Measurements from ENCODE around the gene TTC24.
A peak's percentile ranks its signal among the peaks of the same experiment; 100 is the strongest.

Gene TTC24

DNA sequence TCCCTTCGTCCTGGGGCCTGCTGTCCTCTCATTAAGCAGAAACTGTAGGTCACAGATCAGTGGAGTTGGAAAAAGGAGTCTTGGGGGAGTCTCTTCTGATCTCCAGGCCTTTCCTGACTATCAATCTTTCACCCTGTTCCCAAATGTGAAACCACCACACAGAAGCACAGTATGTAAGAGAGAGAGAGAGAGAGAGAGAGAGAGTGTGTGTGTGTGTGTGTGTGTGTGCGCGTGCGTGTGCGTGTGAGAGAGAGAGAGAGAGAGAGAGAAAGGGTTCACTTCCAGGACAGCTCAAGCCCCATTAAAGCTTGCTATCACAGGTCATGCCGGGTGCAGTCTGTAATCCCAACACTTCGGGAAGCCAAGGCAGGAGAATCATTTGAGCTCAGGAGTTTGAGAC is 1.5 kb upstream of the TTC24 start:
- TF ChIP-seq, protein P1, sequence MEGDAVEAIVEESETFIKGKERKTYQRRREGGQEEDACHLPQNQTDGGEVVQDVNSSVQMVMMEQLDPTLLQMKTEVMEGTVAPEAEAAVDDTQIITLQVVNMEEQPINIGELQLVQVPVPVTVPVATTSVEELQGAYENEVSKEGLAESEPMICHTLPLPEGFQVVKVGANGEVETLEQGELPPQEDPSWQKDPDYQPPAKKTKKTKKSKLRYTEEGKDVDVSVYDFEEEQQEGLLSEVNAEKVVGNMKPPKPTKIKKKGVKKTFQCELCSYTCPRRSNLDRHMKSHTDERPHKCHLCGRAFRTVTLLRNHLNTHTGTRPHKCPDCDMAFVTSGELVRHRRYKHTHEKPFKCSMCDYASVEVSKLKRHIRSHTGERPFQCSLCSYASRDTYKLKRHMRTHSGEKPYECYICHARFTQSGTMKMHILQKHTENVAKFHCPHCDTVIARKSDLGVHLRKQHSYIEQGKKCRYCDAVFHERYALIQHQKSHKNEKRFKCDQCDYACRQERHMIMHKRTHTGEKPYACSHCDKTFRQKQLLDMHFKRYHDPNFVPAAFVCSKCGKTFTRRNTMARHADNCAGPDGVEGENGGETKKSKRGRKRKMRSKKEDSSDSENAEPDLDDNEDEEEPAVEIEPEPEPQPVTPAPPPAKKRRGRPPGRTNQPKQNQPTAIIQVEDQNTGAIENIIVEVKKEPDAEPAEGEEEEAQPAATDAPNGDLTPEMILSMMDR (IDR thresholded peaks at IDR 0.05; ENCODE audit: low read depth, low read length): no peak
- H3K4me3 ChIP-seq (ENCODE audit: low read depth, low read length): no peak overlapping the region

DNA sequence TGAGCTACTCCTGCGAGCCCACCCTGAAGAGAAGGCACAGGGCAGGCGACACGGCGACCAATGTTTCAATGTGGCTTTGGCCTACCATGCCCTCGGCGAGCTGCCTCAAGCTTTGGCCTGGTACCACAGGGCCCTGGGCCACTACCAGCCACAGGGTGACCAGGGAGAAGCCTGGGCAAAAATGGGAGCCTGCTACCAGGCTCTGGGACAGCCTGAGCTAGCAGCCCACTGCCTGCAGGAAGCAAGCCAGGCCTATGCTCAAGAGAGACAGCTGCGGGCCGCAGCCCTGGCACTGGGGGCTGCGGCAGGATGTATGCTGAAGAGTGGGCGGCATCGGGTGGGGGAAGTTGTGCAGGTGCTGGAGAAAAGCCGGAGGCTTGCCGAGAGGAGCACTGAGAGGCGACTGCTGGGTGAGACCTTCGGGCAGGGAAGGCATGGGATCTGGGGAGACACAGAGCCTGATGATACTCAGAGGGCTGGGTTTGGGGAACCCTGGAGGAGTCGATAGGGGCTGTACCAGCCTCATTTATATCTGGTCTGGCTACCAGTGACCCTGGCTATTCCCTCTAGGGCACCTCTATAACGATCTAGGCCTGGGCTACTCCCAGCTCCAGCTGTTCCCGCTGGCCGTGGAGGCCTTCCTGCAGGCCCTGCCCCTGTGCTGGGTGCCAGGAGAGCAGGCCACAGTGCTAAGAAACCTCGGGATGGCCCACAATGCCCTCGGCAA is 2.3 kb downstream of the TTC24 start:
- TF ChIP-seq, protein P1 (IDR thresholded peaks at IDR 0.05; ENCODE audit: low read depth, low read length): no peak
- H3K4me3 ChIP-seq (ENCODE audit: low read depth, low read length): no peak overlapping the region

- TF ChIP-seq, protein P1 (IDR thresholded peaks at IDR 0.05; ENCODE audit: low read depth, low read length): no peak
- H3K4me3 ChIP-seq (ENCODE audit: low read depth, low read length): no peak overlapping the region
Observed at GRCh38 chr1:156582388-156583017, 3.0 kb downstream of the TTC24 start.

GRCh38 chr1:156583821-156584622 is 4.5 kb downstream of the TTC24 start:
- no peak overlapping the region for H3K4me3 ChIP-seq (ENCODE audit: low read depth, low read length)
- TF ChIP-seq, protein P1 (IDR thresholded peaks at IDR 0.05; ENCODE audit: low read depth, low read length): peak; percentile 91

- TF ChIP-seq, protein P1 (IDR thresholded peaks at IDR 0.05; ENCODE audit: low read depth, low read length): no peak; the same call in 1 of the 2 replicates
- H3K4me3 ChIP-seq (ENCODE audit: low read depth, low read length): no peak overlapping the region
Observed at GRCh38 chr1:156584813-156585212, 5.3 kb downstream of the TTC24 start.

- TF ChIP-seq, protein P1 (IDR thresholded peaks at IDR 0.05; ENCODE audit: low read depth, low read length): no peak
- H3K4me3 ChIP-seq (ENCODE audit: low read depth, low read length): no peak overlapping the region
Observed at GRCh38 chr1:156586323-156586722, 6.8 kb downstream of the TTC24 start.

All from WI38 (cell line).